GM12874 (cell line): ENCODE data around the gene CPSF4L.

Experiments
- TF ChIP-seq, protein P1 (sequence below): IDR thresholded peaks from 2 replicates; pipeline ENCODE4 v1.5.1; 2011; ENCODE audit warnings: low read depth, mild to moderate bottlenecking, control low read depth, low read length, moderate library complexity; ENCODE audit not compliant: insufficient read depth

CPSF4L gene, protein sequence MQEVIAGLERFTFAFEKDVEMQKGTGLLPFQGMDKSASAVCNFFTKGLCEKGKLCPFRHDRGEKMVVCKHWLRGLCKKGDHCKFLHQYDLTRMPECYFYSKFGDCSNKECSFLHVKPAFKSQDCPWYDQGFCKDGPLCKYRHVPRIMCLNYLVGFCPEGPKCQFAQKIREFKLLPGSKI

DNA sequence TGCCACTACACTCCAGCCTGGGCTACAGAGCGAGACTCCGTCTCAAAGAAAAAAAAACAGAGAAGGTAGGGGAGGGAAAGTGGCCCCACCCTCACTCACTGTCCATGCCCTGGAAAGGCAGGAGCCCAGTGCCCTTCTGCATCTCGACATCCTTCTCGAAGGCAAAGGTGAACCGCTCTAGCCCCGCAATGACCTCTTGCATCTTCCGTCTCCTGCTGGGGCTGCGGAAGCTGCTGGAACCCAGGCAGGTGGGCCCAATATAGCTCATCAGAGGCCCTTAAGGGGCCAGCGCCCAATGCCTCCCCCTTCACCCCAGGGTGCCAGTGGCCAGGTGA is at the start of gene CPSF4L:
Gene CPSF4L, minus strand, starts transcription at position 264 of the 335 bp plus-strand sequence. Its CDS starts 62 bp downstream, at position 202.
- TF ChIP-seq, protein P1, sequence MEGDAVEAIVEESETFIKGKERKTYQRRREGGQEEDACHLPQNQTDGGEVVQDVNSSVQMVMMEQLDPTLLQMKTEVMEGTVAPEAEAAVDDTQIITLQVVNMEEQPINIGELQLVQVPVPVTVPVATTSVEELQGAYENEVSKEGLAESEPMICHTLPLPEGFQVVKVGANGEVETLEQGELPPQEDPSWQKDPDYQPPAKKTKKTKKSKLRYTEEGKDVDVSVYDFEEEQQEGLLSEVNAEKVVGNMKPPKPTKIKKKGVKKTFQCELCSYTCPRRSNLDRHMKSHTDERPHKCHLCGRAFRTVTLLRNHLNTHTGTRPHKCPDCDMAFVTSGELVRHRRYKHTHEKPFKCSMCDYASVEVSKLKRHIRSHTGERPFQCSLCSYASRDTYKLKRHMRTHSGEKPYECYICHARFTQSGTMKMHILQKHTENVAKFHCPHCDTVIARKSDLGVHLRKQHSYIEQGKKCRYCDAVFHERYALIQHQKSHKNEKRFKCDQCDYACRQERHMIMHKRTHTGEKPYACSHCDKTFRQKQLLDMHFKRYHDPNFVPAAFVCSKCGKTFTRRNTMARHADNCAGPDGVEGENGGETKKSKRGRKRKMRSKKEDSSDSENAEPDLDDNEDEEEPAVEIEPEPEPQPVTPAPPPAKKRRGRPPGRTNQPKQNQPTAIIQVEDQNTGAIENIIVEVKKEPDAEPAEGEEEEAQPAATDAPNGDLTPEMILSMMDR, result no peak

DNA sequence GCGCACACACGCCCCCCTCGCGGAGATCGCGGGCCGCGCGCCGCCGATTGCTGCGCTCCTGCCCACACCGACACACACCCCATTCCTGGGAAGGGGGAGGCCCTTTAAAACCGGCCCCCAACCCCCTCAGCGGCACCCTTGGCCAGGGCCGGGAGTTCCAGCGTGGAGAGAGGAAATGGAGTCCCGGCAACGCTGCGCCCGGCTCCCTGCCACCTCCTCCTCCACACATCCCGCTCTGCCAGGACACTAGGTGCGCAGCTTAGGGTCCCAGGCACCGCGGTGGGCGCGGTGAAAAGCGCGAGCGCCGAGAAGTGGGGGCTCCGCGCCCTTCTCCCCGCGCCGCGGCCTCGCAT is 49.7 kb upstream of the CPSF4L start:
- TF ChIP-seq, protein P1, result no peak

DNA sequence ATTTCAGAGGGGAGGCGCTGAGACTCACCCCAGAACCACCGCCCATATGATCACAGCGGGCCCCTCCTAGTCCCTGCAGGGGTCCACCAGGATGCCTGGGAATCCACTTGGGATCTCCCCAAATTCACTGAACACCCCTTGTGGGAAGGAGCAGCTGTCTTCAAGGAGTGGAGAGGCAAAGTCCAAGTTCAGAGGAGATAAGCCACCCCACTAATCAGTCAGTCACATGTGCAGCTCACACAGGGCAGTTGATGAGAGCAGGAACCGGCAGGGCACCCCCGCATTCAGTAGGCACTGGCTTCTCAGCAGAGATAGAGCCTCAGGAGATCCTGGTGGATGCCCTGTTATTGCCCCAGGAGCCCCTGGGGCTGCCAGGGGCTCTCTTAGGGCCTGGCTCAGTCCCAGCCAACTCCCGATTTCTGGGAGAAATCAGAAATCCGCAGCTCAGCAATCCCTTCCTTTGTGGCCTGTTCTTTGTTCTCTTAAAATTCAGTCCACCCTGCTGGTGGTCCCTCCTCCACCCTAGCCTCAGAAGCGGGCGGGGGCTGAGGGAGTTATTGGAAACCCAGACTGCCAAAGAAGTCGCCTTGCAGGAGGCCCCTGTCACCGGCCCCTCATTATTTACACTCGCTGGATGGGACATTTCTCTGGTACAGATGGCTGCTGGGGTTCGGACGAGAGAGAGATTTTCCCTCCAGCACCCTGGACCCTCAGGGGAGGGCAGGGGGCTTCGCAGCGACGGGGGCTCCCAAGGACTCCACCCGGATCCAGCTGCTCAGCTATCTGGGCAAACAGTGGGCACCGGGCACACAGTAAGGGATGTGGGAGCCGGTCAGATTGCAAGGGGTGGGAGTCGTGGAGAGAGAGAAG is 48.3 kb upstream of the CPSF4L start:
- TF ChIP-seq, protein P1, result no peak

DNA sequence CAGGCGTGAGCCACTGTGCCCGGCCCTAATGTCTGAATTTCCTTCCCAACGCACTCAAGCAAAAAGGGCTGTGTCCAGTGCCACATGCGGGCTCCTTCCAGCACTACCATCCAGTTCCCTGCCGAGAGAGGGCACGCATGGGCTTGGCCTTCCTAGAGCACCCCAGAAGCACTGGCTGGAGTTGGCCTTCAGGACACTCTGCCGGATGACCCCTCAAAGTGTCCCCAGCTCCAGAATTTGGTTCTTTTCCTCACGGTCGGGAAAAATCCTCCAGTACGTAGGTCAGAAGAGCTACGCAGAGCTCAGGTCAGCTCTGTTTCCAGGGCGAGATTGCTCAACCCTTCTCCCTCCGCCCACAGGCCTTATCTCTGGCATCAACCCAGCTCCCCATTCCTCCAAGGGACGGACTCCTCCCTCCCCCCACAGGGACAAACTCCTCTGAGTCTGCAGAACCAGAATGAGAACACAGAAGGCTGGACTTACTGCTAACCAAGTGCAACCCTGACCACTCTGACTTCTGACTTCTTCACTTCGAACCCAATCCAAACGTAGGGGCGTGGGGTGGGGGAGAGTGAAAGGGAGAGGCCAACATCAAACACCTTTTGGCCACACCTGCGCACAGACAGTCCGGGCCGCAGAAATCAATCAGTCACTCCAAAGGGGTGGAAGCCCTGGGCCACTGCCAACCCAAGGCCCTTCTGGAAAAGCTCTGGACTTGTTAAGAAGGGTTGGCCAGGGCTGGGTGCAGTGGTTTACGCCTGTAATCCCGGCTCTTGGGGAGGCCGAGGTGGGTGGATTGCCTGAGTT is 46.5 kb upstream of the CPSF4L start:
- TF ChIP-seq, protein P1, result no peak

DNA sequence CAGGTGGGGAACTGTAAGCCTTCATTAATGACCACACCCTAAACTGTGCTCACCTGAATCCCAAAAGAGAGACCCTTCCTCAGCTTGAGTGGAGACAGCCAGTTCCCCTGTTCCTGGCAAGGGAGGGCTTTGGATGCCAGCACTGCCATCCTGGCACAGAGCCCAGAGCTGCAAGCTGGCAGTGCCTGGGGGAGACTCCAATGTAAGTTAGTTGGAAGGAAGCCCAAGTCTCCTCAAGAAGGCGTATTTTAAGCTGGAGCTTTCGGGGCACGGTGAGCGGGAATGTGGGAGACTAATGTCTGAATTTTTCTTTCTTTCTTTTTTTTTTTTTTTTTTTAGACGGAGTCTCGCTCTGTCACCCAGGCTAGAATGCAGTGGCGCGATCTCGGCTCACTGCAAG is 45.5 kb upstream of the CPSF4L start:
- TF ChIP-seq, protein P1, result no peak

DNA sequence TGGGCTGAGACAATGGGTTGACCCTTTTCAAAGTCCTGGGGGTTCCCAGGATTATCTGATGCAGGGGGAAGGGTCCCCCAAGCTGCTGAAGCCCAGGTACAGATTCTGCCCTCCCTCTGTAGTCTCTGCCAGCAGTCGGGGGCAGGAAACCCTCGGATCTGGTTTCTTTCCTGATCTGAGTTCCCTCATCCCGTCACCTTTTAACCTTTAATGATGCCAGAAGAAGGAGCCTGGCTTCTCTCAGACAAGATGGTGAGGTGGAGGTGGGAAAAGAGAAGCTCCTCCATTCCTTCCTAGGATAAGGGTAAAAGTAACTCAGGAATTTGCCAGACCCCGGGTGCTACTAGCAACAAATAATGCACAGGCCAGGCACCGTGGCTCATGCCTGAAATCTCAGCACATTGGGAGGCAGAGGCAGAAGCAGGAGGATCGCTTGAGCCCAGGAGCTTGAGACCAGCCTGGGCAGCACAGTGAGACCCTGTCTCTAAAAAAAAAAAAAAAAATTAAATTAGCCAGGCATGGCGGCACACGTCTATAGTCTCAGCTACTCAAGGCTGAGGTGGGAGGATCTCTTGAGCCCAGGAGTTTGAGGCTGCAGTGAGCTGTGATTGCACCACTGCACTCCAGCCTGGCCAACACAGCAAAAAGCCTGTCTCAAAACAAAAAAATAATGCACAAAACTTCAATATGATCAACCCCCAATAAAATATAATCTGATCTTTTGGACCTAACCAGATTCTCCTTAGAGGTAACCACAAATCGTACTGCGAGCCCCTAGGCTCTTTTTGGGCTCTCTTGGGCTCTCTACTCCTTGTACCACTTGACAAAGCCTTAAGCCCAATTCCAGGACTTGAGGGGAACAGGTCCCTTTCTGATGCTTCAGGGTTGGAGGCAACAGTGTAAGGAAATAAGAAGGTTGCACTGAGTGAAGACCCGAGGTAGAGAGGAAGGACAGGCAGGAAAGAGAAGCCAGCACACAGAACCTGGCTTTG is 44.5 kb upstream of the CPSF4L start:
- TF ChIP-seq, protein P1, result no peak
